Neural cell (in vitro differentiated cells): ENCODE results near the gene PDCD7. TPM values are rescaled to one million over a fixed set of nuclear protein-coding genes. Genes with fewer than 3 reads are reported as not detected.
A peak's percentile ranks its signal among the peaks of the same experiment; 100 is the strongest.
"Not testable (repeated sequence)": the region's sequence is repeated elsewhere in the genome, so short reads cannot be mapped to it uniquely, and the experiment has no call there.

Experiments
- H2AFZ ChIP-seq: fragments of 200-600, 300-800 bp; sonication (generic), shearing (Covaris generic); 2 replicates; pipeline ENCODE4 v1.6.0; 2014; ENCODE audit warnings: low read depth, mild to moderate bottlenecking, antibody characterized with exemption, low read length, moderate library complexity
- H3F3A ChIP-seq: fragments of 200-600 bp; shearing (Covaris generic); 2 replicates; pipeline ENCODE4 v1.6.1; 2016; ENCODE audit warnings: mild to moderate bottlenecking, moderate library complexity, mixed read lengths, antibody characterized with exemption, low read length; ENCODE audit not compliant: insufficient read depth, poor library complexity, severe bottlenecking
- H3K27ac ChIP-seq: fragments of 200-600, 300-800 bp; sonication (generic), shearing (Covaris generic); 2 replicates; pipeline ENCODE4 v1.5.1; 2014; ENCODE audit warnings: mild to moderate bottlenecking, low read length, moderate library complexity
- H3K27me3 ChIP-seq: fragments of 300-800, 200-600 bp; sonication (generic), shearing (Covaris generic); 2 replicates; pipeline ENCODE4 v1.6.0; 2014; ENCODE audit warnings: mild to moderate bottlenecking, low read depth, low read length, moderate library complexity; ENCODE audit not compliant: insufficient read depth
- H3K36me3 ChIP-seq: fragments of 300-800, 200-600 bp; sonication (generic), shearing (Covaris generic); 2 replicates; pipeline ENCODE4 v1.5.1; 2014; ENCODE audit warnings: mild to moderate bottlenecking, antibody characterized with exemption, low read length, moderate library complexity; ENCODE audit not compliant: insufficient read depth
- H3K4me2 ChIP-seq: fragments of 300-800, 200-600 bp; sonication (generic), shearing (Covaris generic); 2 replicates; pipeline ENCODE4 v1.6.0; 2014; ENCODE audit warnings: mild to moderate bottlenecking, low read length
- H3K4me3 ChIP-seq: fragments of 300-800, 200-600 bp; sonication (generic), shearing (Covaris generic); 2 replicates; pipeline ENCODE4 v1.5.1; 2014; ENCODE audit warnings: mild to moderate bottlenecking, low read length, moderate library complexity
- H3K79me2 ChIP-seq: fragments of 200-600 bp; shearing (Covaris generic); replicated peaks from 2 replicates; pipeline ENCODE4 v1.6.0; 2014; ENCODE audit warnings: mild to moderate bottlenecking, low read length, moderate library complexity; ENCODE audit not compliant: insufficient read depth
- H3K9ac ChIP-seq: fragments of 300-800, 200-600 bp; sonication (generic), shearing (Covaris generic); 2 replicates; pipeline ENCODE4 v1.6.1; 2016; ENCODE audit warnings: mild to moderate bottlenecking, low read length, mixed read lengths
- H3K9me2 ChIP-seq: fragments of 200-600 bp; shearing (Covaris generic); 2 replicates; pipeline ENCODE4 v1.6.1; 2016; ENCODE audit warnings: mild to moderate bottlenecking, low read length, mixed read lengths; ENCODE audit not compliant: insufficient read depth
- H3K9me3 ChIP-seq: fragments of 200-600, 300-800 bp; sonication (generic), shearing (Covaris generic); 2 replicates; pipeline ENCODE4 v1.6.1; 2016; ENCODE audit warnings: mild to moderate bottlenecking, mixed run types, low read length, moderate library complexity, mixed read lengths
- H4K20me1 ChIP-seq: fragments of 200-600 bp; shearing (Covaris generic); 2 replicates; pipeline ENCODE4 v1.6.1; 2016; ENCODE audit warnings: mild to moderate bottlenecking, mixed run types; ENCODE audit not compliant: insufficient read depth
- MXI1 ChIP-seq: fragments of 450-650 bp; conservative IDR thresholded peaks from 2 replicates; pipeline ENCODE4 v1.6.1; 2014; ENCODE audit warnings: antibody characterized with exemption, mild to moderate bottlenecking; ENCODE audit not compliant: poor library complexity, severe bottlenecking
- POLR2AphosphoS5 ChIP-seq: IDR thresholded peaks from 2 replicates; pipeline ENCODE4 v1.6.1; 2012
- RAD21 ChIP-seq: fragments of 450-650 bp; conservative IDR thresholded peaks from 2 replicates; pipeline ENCODE4 v1.6.1; 2014; ENCODE audit warnings: antibody characterized with exemption, mild to moderate bottlenecking, moderate library complexity
- SMC3 ChIP-seq: fragments of 450-650 bp; conservative IDR thresholded peaks from 2 replicates; pipeline ENCODE4 v1.6.1; 2014; ENCODE audit warnings: antibody characterized with exemption, mild to moderate bottlenecking, moderate library complexity; ENCODE audit not compliant: poor library complexity
- TAF1 ChIP-seq: IDR thresholded peaks from 2 replicates; pipeline ENCODE4 v1.6.1; 2012; ENCODE audit warnings: low read depth
- polyA plus RNA-seq: library from polyadenylated mRNA; depleted of rRNA; stranded (reverse); fragments of >200 nt; gene quantifications from 2 replicates; pipeline ENCODE4 v1.2.3, GENCODE V29; 2014
- TF ChIP-seq, protein P1 (sequence below): fragments of 450-650 bp; IDR thresholded peaks from 2 replicates; pipeline ENCODE4 v1.5.1; 2014; ENCODE audit warnings: antibody characterized with exemption, mild to moderate bottlenecking, moderate library complexity; ENCODE audit not compliant: poor library complexity, severe bottlenecking
- TF ChIP-seq, protein P2 (sequence below): IDR thresholded peaks from 2 replicates; pipeline ENCODE4 v1.6.1; 2012; ENCODE audit warnings: borderline replicate concordance

Gene PDCD7
- polyA plus RNA-seq, 1 donor from 2014 or later, result 46.8 TPM

DNA sequence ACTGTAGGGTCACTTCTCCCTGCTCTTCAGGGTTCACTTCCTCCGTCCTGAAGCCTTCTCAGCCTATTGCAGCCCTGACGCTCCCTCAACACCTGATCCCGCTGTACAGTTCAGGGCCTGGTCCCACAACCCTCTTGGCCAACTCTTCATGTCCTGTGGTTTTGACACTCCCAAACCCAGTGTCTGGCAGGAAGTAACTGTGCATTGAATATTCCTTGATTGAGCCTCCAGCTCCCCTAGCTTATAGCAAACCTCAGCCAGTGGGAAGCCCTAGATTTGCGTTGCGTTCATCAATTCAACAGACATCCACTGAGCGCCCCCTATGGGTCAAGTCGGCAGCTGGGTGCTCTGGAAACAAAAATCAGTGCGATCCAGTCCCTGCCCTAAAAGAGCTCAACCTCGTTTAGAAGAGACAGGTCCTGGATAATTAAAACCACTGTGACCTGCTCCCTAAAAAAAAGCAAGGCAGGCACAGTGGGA is 32.2 kb downstream of the PDCD7 start:
- no peak overlapping the region for H2AFZ ChIP-seq
- H3K36me3 ChIP-seq, result no peaks in the 10 kb centered on the region
- no peaks in the 10 kb centered on the region for H3K9me2 ChIP-seq
- no peak overlapping the region for H3K4me2 ChIP-seq
- H4K20me1 ChIP-seq, result no peaks in the 10 kb centered on the region
- no peak for TF ChIP-seq TAF1
- no peak for TF ChIP-seq POLR2AphosphoS5
- TF ChIP-seq, protein P1, sequence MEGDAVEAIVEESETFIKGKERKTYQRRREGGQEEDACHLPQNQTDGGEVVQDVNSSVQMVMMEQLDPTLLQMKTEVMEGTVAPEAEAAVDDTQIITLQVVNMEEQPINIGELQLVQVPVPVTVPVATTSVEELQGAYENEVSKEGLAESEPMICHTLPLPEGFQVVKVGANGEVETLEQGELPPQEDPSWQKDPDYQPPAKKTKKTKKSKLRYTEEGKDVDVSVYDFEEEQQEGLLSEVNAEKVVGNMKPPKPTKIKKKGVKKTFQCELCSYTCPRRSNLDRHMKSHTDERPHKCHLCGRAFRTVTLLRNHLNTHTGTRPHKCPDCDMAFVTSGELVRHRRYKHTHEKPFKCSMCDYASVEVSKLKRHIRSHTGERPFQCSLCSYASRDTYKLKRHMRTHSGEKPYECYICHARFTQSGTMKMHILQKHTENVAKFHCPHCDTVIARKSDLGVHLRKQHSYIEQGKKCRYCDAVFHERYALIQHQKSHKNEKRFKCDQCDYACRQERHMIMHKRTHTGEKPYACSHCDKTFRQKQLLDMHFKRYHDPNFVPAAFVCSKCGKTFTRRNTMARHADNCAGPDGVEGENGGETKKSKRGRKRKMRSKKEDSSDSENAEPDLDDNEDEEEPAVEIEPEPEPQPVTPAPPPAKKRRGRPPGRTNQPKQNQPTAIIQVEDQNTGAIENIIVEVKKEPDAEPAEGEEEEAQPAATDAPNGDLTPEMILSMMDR, result peak; percentile 90
- peak; percentile 83 for TF ChIP-seq SMC3
- peak; percentile 83 for TF ChIP-seq RAD21
- H3K4me3 ChIP-seq, result no peak overlapping the region
- H3K27me3 ChIP-seq, result peaks cover 14% of the 10 kb centered on the region
- no peak overlapping the region for H3K27ac ChIP-seq
- H3K9me3 ChIP-seq, result no peaks in the 10 kb centered on the region
- no peak overlapping the region for H3K9ac ChIP-seq
- no peaks in the 10 kb centered on the region for H3K79me2 ChIP-seq
- H3F3A ChIP-seq, result no peaks in the 10 kb centered on the region

DNA sequence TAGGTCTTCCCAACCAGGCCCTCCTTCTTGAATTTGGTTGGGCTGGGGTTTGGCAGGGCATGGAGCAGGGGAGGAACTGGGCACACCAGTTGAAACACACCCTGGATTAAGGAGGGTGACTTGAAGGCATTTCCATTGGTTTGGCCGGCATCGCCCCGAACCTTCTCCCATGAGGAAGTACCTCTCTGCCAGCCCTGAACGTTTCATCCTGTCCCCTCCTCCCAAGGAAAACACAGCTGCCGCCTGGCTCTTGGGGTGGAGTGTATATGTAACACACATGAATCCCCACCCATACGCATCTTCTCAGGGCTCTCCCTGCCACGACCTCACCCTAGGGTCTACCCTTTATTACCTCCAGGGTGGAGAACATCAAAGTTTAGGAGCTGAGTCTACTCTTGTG is 33.2 kb downstream of the PDCD7 start:
- H3K4me3 ChIP-seq, result no peak overlapping the region

DNA sequence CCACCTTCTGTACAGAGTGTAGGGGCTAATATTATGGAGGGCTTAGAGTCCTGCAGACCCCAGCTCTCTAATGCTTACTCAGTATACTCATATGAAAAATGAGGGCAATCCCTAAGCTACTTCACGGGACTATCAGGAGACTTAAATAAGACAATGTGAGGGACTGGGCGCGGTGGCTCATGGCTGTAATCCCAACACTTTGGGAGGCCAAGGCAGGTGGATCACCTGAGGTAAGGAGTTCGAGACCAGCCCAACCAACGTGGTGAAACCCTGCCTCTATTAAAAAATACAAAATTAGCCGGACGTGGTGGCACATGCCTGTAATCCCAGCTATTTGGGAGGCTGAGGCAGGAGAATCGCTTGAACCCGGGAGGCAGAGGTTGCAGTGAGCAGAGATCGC is 33.8 kb downstream of the PDCD7 start:
- H3K9ac ChIP-seq, H3K79me2 ChIP-seq, H3K36me3 ChIP-seq, H3K9me2 ChIP-seq, H4K20me1 ChIP-seq, H3K4me2 ChIP-seq, H3K4me3 ChIP-seq, H3K27ac ChIP-seq, H3K9me3 ChIP-seq, H2AFZ ChIP-seq, H3F3A ChIP-seq: not testable (repeated sequence)
- peaks cover 14% of the 10 kb centered on the region for H3K27me3 ChIP-seq

More for the DNA sequence above, 33.2 kb downstream of the PDCD7 start:
- TF ChIP-seq MXI1 (no peak), RAD21 (no peak), SMC3 (no peak)
- TF ChIP-seq, protein P1, result no peak
- TF ChIP-seq, protein P2, sequence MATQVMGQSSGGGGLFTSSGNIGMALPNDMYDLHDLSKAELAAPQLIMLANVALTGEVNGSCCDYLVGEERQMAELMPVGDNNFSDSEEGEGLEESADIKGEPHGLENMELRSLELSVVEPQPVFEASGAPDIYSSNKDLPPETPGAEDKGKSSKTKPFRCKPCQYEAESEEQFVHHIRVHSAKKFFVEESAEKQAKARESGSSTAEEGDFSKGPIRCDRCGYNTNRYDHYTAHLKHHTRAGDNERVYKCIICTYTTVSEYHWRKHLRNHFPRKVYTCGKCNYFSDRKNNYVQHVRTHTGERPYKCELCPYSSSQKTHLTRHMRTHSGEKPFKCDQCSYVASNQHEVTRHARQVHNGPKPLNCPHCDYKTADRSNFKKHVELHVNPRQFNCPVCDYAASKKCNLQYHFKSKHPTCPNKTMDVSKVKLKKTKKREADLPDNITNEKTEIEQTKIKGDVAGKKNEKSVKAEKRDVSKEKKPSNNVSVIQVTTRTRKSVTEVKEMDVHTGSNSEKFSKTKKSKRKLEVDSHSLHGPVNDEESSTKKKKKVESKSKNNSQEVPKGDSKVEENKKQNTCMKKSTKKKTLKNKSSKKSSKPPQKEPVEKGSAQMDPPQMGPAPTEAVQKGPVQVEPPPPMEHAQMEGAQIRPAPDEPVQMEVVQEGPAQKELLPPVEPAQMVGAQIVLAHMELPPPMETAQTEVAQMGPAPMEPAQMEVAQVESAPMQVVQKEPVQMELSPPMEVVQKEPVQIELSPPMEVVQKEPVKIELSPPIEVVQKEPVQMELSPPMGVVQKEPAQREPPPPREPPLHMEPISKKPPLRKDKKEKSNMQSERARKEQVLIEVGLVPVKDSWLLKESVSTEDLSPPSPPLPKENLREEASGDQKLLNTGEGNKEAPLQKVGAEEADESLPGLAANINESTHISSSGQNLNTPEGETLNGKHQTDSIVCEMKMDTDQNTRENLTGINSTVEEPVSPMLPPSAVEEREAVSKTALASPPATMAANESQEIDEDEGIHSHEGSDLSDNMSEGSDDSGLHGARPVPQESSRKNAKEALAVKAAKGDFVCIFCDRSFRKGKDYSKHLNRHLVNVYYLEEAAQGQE, result no peak
- no peaks in the 10 kb centered on the region for H4K20me1 ChIP-seq
- H3K79me2 ChIP-seq, result no peaks in the 10 kb centered on the region
- no peaks in the 10 kb centered on the region for H3K9me3 ChIP-seq
- H3K36me3 ChIP-seq, result no peaks in the 10 kb centered on the region
- peaks cover 14% of the 10 kb centered on the region for H3K27me3 ChIP-seq
- H3K27ac ChIP-seq, result no peak overlapping the region
- no peak overlapping the region for H3K9ac ChIP-seq
- H3K9me2 ChIP-seq, result no peaks in the 10 kb centered on the region
- no peak overlapping the region for H3K4me2 ChIP-seq
- no peak overlapping the region for H2AFZ ChIP-seq
- no peaks in the 10 kb centered on the region for H3F3A ChIP-seq
